Left colon (tissue), 2 donors: ENCODE results near the gene VSNL1. TPM values are rescaled to one million over a fixed set of nuclear protein-coding genes. Genes with fewer than 3 reads are reported as not detected.
"Not testable (repeated sequence)": the region's sequence is repeated elsewhere in the genome, so short reads cannot be mapped to it uniquely, and the experiment has no call there.

ENCODE experiments used
- ATAC-seq: fragments of 200-7000 bp; cut with Tn5 transposase; one replicate; pipeline ENCODE4 v1.9.1; 2020; ENCODE audit warnings: mild to moderate bottlenecking, moderate library complexity
- DNase-seq, 2 donors: peaks; one replicate each; pipeline ENCODE4 v3.0.0-alpha.2; 2020
- intact Hi-C, 2 donors: fragments of 100-400 bp; cut with DNase I in 1 of 2; cut with micrococcal nuclease in 1 of 2; formaldehyde crosslinking; loops; one replicate each; pipeline versions ENCODE4 v1.11.2 to v1.14.0; 2022; cut with DNase I, micrococcal nuclease
- total RNA-seq, 2 donors: library from RNA; stranded (reverse); fragmentation: NEBNext Ultra II Directional; extraction: Animal tissue kit (Norgen Biotek cat#: 25700); gene quantifications; one replicate each; pipeline ENCODE4 v1.2.1, GENCODE V29; 2021
- donor health status: DM: no; HTN: no; CAD: no.
- donor health status: DM: yes; HTN: yes; CAD: no.

VSNL1 gene
- total RNA-seq, 2 donors from 2014 or later: 3.6 to 5.6 TPM

DNA sequence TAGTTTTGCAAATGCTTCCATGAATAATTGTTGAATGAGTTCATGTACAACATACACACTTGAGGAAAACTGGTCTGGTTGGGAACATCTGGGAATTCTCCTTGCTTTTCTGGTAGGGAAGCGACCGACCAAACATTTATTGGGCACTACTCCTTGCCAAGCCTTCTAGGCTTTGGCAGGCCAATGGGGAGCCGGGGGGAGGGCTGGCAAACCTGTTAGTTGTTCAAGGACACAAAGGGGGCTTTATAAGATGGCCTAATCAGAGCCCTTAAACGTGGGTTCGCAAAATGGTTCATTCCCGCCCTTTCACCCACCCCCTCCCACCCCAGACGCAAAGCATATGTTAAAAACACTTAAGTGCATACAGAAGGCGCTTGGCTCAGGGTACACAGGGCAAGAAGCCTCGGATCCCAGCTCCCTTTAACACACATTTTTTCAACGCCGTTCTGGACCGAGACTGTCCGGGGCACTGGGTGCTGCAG is 844 bp upstream of the VSNL1 start:
- peak; percentile 59 for ATAC-seq
- DNase-seq: peak; percentile 64 to 74
- intact Hi-C loops: no loop called here

DNA sequence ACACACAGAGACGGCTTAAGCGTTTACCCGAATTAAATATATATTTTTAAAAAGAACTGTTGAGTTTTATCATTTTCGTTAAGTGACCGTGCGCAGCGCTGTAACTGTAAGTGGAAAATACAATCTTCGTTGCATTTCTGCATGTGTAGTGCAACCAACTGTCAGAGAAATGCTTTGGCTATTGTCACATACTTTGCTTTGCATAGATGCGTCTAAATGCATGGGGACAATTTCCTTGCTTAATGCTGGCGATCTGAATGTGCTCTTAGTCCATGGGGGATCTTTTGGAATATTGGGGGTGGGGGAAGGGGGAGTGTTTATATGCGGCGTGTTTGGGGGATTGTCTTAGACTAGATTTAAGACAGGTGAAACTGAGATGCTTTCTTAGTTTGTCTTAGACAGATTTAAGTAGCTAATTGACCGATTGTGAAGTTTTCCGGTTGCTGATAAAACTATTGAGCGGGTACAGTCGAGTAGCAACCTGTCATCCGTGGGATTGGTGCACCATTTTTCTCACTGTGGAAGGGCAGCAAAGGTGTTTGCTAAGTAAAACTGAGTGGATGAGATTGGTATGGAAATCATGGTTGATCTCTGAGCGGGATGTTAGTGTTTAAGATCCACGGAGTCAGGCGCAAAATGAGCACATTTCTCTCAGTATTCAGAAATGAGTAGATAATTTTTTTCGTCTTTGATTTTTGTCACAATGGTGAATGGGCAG is 476 bp downstream of the VSNL1 start:
- DNase-seq: no peak
- intact Hi-C loops: no loop called here
- peak; percentile 4 for ATAC-seq

DNA sequence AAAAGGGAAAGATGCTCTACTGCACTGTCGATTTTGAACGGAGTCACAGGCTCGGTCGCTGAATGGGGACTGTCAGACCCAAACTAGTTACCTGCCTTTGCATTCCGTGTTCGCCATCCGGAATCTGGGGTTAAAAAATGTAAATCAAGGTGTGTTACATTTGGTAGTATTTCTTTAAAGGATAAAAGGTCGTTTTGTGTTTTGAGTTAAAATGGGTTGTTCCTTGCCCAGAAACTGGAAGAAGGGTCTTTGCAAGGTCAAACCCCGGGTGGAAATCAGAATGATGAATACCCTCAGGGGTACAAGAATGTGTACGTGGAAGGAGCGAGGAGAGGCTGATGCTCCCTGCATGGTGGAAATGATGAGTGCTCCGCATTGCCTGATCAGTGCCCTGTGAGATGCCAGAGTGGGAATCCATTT is 1.0 kb downstream of the VSNL1 start:
- DNase-seq (no peak), ATAC-seq (no peak)
- intact Hi-C loops: no loop called here

DNA sequence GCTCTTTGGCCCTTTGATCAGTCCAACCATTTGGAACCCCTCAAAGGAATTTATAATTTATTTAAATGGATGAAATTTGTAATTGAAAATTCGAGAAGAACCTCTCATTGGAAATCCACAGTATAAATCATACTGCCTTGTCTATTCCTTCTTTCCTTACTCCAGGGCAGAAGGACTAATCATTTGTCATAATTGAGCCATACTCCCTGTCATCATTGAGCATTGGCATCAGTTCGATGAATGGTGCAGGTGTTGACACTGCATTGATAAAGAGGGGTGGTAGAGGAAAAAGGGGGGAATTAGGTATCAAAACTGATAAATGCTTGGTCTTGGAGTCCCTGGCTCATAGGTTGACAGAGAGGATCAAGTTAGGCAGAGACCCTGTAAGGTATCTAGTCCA is 2.0 kb downstream of the VSNL1 start:
- DNase-seq: no peak
- intact Hi-C loops: no loop called here
- no peak for ATAC-seq

DNA sequence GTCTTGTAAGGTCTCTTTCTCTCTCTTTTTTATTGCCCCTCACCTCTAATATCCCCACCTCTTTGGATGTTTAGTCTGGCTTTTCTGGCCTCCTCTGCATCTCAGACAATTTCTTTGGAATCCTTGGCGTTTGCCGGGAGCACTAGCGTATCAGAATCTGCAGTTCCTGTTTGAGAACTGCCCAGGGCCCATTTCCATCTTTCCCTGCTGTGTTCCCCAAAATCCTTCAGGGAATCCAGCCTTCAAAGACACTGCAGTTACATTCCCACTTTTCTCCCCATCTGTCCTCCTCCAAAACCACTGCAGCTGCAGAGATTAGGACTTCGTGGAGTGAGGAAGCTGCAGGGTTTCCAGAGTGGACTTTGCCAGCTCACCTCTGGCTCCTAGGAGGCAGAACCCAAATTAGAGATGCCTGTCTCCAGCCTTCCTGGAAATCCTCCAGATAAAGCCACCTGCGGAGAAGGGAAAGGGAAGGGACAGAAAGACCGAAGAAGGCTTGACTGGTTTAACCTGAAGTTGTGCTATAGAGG is 2.7 kb downstream of the VSNL1 start:
- ATAC-seq: no peak
- DNase-seq: peak in 1 of 2 donors; percentile 14
- intact Hi-C loops: no loop called here

DNA sequence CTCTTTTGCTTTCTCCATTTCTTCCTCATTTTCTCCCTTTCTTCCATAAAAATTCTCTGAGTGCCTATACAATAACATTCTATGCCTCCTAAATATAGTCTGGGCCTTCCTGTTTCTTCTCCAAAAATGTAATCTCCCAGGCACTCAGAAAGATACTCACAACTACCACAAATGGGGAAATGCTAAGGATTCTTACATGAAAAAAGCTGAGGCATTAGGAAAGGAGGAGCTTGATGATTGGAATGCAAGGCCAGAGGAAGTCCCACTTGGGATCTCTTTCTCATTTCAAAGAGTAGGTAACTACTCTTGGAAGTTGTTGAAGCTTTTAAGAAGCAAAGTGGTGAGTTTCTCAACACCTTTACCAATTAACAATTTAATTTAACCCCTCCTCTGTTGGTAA is 3.4 kb downstream of the VSNL1 start:
- DNase-seq (no peak), ATAC-seq (no peak)
- intact Hi-C loops: no loop called here

DNA sequence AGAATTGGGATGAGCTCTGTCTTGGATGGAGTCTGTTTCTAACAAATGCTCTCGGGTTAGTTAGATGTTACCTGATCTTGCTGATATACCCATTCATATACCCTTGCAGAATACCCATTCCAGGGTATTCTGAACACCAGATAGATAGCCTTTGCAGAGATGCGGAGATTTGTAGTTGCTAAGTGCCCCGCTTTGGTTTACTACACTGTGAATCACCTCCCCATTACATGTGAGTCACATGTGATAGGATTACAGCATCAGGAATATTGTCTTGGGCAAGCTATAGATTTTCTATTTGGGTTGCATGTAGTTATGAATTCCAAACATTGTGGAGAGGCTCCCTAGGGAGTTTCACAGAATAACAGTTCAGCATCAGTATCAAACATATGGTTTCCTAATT is 3.8 kb downstream of the VSNL1 start:
- DNase-seq (no peak), ATAC-seq (no peak)
- intact Hi-C loops: no loop called here

DNA sequence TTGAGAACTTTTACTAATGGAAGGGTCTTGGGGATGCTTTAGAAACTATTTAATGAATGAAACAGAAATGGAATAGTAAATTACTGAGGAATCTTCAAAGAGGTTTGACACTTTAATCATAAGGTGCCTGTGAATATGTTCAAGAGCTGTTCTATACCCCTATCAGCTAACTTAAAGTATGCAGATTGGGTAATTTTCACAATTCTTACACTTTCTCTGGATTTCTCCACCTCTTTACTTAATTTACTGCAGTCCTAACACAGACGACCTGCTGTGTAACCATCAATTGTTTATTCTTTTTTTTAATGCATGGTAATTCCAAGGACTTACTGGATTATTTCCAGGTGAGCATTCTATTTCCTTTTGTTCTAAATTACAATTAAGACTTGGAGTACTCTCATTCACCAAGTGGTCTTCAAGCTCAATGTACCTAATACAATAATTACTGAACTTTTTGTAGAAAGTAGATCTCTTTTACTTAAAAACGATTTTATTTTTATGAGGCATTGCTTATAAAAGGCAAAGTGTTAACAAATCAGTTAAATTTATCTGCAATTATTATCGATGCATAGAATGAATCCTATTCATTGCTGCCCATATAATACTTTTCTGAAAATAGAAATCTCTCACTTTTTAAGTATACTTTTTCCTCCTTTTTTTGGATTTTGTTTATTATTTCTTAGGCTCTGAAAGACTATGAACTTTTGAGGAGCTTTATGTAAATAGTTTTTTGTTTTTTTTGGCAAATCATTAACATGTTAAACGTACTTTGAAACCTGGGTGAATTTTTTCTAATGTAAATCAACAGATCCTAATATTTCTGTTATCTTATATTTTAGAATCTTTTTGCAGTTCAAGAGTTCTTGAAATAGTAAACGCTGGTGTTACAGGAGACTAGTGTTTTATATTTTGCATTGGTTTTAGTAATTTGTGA is 5.5 kb downstream of the VSNL1 start:
- intact Hi-C loops: no loop called here
- no peak for ATAC-seq
- no peak for DNase-seq

DNA sequence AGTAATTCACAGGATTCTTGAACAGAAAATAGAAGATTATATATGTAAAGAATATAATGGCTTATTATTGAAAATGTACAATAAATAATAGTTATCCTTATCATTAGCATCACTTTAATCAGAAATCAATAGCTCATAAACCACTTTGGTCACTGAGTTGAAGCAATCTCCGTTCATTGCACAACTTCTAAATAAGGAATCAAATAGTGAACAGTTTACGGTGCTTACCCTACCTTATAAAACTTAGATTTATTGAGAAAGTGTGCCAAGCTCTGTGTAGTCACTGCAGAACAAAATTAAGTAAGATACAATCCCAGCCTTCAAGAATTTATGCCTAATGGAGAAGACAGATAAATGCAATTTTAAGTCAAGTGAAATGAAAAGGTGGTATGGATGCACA is 6.7 kb downstream of the VSNL1 start:
- intact Hi-C loops: no loop called here
- ATAC-seq: peak; percentile 34
- DNase-seq: no peak

DNA sequence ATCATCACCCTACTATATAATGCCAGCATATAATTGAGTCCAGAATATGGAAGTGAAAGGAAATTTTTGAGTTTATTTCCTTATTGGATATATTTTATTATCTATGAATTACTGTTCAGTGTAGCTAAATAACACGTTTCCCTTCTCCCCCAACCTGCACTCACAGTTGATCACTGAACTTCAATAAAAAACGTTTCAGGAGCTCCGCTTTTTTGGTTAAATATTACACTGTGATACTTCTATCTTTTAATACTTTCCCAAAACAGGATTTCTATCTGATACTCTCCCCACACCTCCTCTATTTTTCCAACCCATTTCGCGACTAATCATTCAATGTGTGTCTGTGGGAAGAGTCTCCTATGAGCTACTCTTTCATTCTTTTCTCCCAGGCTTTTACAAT is 7.2 kb downstream of the VSNL1 start:
- peak; percentile 65 for ATAC-seq
- intact Hi-C loops: no loop called here
- no peak for DNase-seq

DNA sequence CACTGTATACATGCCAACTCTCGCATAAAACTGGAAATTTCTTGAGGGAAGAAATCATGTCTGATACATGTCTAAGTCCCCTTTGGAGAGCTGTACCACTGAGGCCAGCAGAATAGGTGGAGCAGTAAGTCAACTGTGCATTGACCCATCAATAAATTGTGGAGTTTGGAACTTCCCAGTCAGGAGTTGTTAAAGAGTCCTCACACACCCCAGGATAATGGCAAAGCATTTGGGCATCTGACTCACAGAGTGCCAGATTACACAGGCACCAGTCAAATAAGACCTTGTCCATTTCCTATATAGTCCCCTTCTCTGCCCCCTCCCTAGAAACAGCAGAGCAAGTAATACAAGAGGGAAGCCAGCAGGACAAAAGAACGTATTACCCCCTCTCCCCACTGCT is 10.4 kb downstream of the VSNL1 start:
- DNase-seq (no peak), ATAC-seq (peak; percentile 64)
- intact Hi-C loops: no loop called here

DNA sequence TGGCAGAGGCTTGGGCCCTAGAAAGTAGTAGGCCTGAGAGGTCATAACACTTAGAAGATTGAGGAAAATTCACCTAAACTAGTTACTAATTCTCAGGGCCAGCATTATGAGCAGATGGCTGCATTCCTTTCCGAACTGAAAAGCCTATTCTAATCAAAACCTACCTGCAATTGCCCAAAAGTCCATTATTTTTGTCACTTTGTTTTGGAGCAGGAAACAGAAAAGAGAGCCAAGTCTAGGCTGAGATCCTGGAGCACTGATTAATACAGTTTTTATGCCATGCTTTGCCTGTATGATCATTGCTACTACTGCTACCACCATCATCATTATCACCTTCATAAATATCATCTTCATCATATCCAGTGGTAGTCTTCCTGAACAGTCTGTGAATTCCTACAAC is 14.7 kb downstream of the VSNL1 start:
- no peak for DNase-seq
- intact Hi-C loops: no loop called here
- no peak for ATAC-seq

DNA sequence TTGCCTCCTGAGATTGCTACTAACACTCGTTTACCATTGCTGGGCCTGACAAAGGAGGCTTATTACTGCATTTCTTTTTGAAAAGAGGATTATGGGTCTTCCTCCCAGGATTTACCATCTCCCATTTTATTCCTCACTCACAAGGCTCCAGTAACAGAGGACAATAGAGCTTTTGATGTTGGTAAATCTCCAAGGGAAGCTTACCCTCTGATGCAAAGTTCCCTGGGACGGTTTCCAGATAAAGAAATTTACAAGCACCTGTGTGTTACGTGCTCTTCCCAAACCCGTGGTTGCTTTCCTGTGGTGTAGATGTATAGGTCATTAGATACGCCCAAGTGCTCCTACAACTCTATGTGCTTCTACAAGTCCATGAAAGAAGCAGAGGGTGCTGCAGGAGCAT is 17.1 kb downstream of the VSNL1 start:
- ATAC-seq: peak; percentile 90
- intact Hi-C loops: no loop called here
- DNase-seq: peak in 1 of 2 donors; percentile 8

DNA sequence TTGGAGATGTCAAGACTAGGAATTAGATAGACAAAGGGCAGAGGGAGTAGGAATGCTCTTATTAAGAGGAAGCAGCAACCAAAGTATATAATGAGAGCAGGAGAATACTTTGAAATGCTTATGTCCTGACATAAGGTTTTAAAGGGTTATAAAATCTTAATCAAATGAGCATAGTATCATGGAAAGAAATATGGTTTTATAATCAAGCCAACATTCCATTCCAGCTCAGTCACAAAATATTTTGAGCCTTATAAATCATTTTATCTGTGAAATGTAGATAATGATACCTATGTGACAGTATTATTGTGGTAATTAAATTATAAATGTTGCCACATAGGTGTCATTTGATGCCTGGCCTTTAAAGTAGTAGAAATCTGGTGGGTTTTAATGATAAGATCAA is 17.6 kb downstream of the VSNL1 start:
- intact Hi-C loops: no loop called here
- DNase-seq: no peak
- ATAC-seq: peak; percentile 86

DNA sequence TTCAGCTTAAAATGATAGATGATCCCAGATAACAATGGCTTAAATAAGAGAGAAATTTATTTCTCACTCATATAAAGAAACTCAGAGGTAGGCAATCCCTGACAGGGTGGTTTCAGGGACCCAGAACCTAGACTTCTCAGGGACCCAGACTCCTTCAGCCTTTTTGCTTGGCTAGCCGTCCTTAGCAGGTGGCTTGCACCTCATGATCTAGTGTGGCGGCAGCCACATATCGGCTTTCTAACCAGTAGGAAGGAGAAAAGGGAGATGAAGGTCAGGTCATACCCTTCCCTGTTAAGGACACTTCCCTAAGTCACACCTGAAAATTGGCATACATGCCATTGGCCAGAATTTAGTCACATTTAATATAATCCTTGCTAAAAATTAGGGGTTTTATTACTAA is 18.4 kb downstream of the VSNL1 start:
- intact Hi-C loops: no loop called here
- DNase-seq (no peak), ATAC-seq (no peak)

DNA sequence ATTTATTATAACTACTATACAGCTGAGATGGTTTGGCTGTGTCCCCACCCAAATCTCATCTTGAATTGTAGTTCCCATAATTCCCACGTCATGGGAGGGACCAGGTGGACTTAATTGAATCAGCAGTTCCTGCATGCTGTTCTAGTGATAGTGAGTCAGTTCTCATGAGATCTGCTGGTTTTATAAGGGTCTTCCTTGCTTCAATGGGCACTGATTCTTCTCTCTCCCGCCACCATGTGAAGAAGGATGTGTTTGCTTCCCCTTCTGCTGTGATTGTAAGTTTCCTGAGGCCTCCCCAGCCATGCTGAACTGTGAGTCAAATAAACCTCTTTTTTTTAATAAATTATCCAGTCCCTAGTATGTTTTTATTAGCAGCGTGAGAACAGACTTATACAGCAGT is 25.2 kb downstream of the VSNL1 start:
- ATAC-seq, intact Hi-C loops: not testable (repeated sequence)

DNA sequence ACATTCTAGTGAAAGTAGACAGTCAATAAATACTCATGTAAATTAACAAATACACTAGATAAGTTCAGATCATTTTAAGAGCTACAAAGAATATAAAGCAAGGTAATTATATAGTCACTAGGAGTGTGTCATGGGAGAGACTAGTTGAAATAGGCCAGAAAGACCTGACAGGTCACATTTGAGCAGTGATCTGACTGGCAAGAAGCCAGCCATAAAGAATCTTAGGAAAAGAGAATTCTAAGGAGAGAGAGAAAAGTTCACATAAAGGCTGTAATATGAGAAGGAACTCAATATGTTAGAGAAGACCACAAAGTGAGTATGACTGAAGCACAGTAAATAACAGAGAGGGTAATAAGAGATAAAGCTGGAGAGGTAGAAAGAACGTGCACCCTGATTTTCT is 31.2 kb downstream of the VSNL1 start:
- ATAC-seq: no peak
- DNase-seq: no peak
- intact Hi-C loops: no loop called here

More for the DNA sequence above, 25.2 kb downstream of the VSNL1 start:
- DNase-seq: not testable (repeated sequence)

DNA sequence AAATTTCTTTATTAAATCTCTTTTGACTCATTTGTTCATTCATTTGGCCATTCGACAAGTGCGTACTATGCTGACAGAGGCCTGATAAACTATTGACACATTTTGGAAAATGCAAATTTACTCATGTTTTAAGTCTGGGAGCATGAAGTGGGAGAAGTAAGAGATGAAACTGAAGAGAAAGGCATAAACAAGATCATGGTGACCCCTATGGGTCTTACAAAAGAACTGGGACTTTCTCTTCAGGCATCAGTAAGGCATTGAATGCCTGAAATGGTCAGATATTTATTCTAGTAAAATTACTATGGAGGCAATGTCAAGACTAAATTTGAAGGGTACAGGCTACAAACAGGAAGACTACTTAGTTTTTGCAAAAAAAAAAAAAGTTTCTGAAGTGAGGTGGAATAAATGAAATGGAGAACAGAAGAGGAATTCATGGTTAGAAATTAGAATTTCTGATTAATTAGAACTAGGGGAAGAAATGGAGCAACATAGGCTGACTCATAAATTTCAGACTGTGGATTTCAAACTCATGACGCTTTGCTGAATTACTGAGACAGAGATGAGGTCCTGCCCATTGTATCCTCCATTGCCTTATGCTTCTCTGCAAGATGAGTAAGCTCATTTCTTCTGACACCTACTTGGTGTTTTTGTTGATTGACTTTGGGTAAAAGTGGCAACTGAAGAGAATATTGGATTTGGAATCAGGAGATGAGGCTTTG is 32.7 kb downstream of the VSNL1 start:
- no peak for DNase-seq
- intact Hi-C loops: no loop called here
- peak; percentile 37 for ATAC-seq

DNA sequence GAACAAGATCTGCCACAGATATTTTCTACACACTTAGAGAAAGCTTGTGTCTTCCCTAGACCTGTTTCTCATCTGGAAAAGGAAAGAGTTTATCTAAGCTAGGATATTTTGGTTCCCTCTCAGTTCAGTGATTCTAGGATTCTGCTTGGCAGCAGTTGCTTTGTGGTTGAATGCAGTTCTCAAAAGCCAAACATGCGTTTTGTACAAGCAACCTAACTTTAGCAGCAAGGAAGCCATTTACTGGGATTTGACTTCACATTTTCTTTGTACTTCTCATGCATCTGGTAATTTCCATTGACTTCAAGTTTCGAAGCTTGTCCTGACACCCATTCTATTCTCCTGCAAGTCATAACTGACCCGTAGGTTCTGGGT is 33.3 kb downstream of the VSNL1 start:
- DNase-seq (no peak), ATAC-seq (no peak)
- intact Hi-C loops: no loop called here
